Measurements from ENCODE around the gene SSR1. TPM values are rescaled to one million over a fixed set of nuclear protein-coding genes. Genes with fewer than 3 reads are reported as not detected.

Gene SSR1
- total and polyA plus RNA-seq, 9 of the 15 experiments (the other 6 are each of a cell fraction or from before 2014, with no cell fraction given), result 87.7 to 220 (median 144) TPM

- TF ChIP-seq CREB3L1 (IDR thresholded peaks at IDR 0.05; ENCODE audit: borderline replicate concordance, low read depth) (no peak), ZNF592 (IDR thresholded peaks at IDR 0.05) (no peak), NBN (IDR thresholded peaks at IDR 0.05; ENCODE audit: low read depth) (0 out of 2 replicates have a peak, but pooled peaks have one; percentile 19), ZNF311 (CRISPR knock-in tag; IDR thresholded peaks at IDR 0.05) (no peak), CTCF (IDR thresholded peaks at IDR 0.05 in 2 of 3, conservative IDR thresholded peaks at IDR 0.05 in 1 of 3; ENCODE audit: insufficient read depth in 2 of 3, low read depth in 1 of 3, low read length in 3 of 3) (no peak), TCF3 (CRISPR knock-in tag; IDR thresholded peaks at IDR 0.05) (no peak), STAT6 (CRISPR knock-in tag; IDR thresholded peaks at IDR 0.05) (no peak)
Measured at GRCh38 chr6:7311917-7312615, 933 bp downstream of the SSR1 start (continued).
